Neural cell (in vitro differentiated cells): ENCODE results near the gene ADD3.

ENCODE experiments used
- CTCF ChIP-seq: fragments of 450-650 bp; IDR thresholded peaks from 2 replicates; pipeline ENCODE4 v1.5.1; 2014; ENCODE audit warnings: antibody characterized with exemption, mild to moderate bottlenecking, moderate library complexity; ENCODE audit not compliant: poor library complexity, severe bottlenecking
- EZH2 ChIP-seq: fragments of 200-600, 300-800 bp; shearing (Covaris generic), sonication (generic); IDR thresholded peaks from 2 replicates; pipeline ENCODE4 v1.6.1; 2014; ENCODE audit warnings: antibody characterized with exemption, low read length, borderline replicate concordance, mild to moderate bottlenecking; ENCODE audit not compliant: insufficient read depth, poor library complexity, severe bottlenecking
- POLR2AphosphoS5 ChIP-seq: IDR thresholded peaks from 2 replicates; pipeline ENCODE4 v1.6.1; 2012

DNA sequence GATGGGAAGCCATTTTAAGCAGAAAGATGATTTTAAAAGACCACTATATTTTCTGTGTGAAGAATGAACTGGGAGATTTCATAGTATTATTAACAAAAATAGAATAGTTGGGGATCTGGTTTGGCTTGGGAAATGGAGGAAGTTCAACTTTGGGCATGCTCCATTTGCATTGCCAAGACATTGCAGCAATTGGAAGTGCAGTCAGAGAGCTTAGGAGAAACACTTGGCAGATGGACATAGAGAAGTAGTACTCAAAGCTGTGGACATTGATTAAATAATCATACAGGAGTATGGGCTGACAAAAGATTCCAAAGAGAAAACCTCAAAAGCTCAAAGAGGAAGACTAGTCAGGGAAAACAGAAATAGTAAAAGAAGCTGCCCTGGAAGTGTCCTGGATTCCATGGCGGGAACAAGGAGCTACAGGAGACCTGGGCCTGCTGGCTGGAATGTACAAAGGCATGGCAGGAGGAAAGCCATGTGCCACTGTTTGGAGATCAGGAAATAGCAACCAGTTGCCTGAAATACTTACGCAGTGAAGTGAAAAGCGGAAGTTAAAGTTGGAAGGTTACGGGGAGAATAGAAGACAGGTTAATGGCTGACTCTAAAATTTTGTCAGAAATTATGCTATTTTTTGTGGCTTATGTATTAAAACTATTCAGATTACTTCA, 106.0 kb downstream of the ADD3 start:
- TF ChIP-seq CTCF (no peak), POLR2AphosphoS5 (no peak), EZH2 (no peak)
